GM19455 (cell line): ENCODE measurements around the gene SPARC.
"Not testable (repeated sequence)": the region's sequence is repeated elsewhere in the genome, so short reads cannot be mapped to it uniquely, and the experiment has no call there.

Experiments
- ATAC-seq: cut with Tn5 transposase; IDR thresholded peaks from one replicate; pipeline ENCODE4 v1.9.1; 2021; ENCODE audit not compliant: unreplicated experiment

SPARC gene

GRCh38 chr5:151700820-151701219 lies 14.1 kb upstream of the SPARC start:
- no peak for ATAC-seq

DNA sequence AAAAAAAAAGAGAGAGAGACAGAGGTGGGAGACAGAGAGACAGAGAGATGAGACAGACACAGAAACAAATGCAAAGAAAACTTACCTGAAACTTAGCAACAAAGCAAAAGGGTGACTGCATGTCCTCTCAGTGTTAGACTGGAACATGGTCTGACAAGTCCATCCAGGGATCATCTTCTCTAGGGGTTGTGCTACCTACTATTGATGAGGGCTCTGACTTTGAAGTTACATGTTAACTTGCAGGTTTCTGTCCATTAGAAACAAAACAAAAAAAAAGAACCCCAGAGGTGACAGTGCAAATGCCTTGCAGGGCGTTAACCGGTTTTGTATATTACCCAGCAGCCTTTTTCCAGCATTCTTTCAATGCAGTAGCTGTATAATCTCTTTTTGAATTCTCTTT lies 13.6 kb upstream of the SPARC start:
- ATAC-seq: no peak

GRCh38 chr5:151699071-151699901 lies 12.6 kb upstream of the SPARC start:
- no peak for ATAC-seq

DNA sequence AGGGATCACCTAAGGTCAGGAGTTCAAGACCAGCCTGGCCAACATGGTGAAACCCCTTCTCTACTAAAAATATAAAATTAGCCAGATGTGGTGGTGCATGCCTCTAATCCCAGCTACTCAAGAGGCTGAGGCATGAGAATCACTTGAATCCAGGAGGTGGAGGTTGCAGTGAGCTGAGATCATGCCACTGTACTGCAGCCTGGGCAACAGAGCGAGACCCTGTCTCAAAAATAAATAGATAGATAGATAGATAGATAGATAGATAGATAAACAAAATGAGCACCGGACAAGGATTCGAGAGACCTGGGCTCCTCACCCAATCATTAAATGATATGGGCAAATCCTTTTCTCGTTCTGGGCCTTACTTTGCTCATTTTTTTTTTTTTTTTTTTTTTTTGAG lies 11.4 kb upstream of the SPARC start:
- ATAC-seq: not testable (repeated sequence)

GRCh38 chr5:151697452-151697851 lies 10.7 kb upstream of the SPARC start:
- ATAC-seq: no peak

GRCh38 chr5:151696470-151697061 lies 9.9 kb upstream of the SPARC start:
- no peak for ATAC-seq

DNA sequence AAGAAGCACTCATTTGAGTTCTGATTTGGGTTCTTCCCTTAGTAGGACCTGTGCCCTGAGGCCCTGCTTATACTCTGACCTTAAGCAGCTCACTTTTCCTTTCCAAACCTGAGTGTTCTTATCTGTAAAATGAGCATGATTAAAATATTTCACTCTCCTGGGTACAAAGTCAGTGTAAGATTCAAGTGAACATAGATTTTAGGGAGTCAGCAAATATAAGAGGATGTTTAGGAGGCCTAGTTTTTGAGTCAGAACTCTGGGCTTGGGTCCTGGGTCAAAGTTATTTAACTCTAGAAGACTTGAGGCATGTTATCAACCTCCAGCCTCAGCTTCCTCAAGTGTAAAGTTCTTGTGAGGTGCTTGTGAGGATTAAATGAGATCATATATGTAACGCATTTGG lies 8.7 kb upstream of the SPARC start:
- ATAC-seq: no peak

GRCh38 chr5:151694035-151694485 lies 7.3 kb upstream of the SPARC start:
- no peak for ATAC-seq

- ATAC-seq: no peak
Measured at GRCh38 chr5:151692312-151692711, 5.6 kb upstream of the SPARC start.

GRCh38 chr5:151691706-151692105 lies 5.0 kb upstream of the SPARC start:
- no peak for ATAC-seq

DNA sequence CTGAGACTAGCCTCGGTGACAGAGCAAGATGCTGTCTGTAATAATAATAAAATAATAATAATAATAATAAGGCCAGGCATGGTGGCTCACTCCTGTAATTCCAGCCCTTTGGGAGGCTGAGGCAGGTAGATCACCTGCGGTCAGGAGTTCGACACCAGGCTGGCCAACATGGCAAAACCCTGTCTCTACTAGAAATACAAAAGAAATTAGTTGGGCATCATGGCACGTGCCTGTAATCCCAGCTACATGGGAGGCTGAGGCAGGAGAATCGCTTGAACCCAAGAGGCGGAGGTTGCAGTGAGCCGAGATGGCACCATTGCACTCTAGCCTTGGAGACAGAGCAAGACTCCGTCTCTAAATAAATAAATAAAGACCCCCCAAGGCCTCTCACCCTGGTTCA lies 2.9 kb upstream of the SPARC start:
- ATAC-seq: not testable (repeated sequence)

DNA sequence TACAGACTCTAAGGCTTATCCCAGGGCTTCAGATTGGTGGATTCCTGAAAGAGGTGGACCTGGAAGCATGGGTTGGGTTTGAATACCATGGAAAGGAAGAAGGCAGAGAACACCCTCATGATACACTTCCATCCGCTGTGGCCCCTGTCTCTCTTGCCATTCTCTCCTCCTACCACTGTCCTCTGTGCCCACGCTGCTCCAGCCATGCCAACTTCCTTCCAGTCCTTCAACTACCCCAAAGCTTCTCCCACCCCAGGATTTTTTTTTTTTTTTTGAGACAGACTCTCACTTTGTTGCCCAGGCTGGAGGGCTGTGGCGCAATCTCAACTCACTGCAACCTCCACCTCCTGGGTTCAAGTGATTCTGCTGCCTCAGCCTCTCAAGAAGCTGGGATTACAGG lies 1.7 kb upstream of the SPARC start:
- no peak for ATAC-seq

GRCh38 chr5:151685749-151686673 lies 704 bp downstream of the SPARC start:
- ATAC-seq: no peak

GRCh38 chr5:151684690-151685361 lies 1.9 kb downstream of the SPARC start:
- no peak for ATAC-seq

- no peak for ATAC-seq
Measured at GRCh38 chr5:151683986-151684588, 2.6 kb downstream of the SPARC start.

GRCh38 chr5:151683444-151683843 lies 3.3 kb downstream of the SPARC start:
- no peak for ATAC-seq

DNA sequence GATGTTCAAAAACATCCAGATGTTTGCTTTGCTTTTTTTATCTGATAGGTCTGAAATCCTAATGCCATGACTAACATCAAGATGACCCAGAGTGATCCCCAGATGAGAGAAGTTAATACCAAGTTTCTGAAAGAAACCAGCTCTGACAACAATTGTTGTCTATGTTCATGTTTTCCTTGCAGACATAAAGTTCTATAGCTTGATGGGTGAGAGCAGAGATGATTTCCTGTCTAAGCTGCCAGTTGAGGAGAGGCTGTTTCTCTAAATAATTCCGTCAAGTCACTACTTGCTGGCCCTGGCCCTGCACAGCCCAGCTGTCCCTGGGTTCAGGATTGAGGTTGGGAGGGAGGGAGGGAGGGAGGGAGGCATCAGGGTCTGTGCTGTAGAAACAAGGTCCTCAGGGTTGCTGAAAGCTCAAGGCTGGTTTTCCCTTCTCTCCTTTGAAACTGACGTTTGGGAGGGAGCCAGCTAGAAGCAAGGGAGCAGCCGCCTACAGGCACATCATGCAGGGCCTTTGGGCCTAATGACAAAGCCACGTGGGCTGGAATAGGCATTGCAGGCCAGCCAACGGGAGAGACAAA lies 3.9 kb downstream of the SPARC start:
- no peak for ATAC-seq

GRCh38 chr5:151682240-151682639 lies 4.5 kb downstream of the SPARC start:
- no peak for ATAC-seq

DNA sequence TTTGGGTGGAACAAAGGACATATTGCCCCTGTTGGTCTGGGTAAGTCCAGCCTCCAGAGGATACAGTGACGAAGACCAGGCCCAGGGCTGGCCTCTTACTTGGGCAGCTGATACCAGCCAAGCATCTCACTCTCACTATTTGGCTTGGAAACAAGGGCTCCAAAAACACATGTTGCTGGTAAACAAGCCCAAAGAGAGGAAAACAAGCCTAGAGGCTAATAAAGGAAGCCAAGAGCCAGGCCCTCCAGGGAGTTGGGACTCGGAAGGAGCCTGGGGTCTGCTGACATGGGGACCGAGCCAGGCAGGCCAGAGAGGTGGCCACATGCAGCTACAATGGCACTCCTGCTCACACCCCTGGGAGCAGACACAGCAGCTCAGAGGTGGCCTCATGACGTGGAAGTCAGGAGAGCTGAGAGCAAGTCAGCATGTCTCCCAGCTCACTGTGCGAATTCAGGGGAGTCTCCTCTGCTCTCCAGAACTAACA lies 5.7 kb downstream of the SPARC start:
- ATAC-seq: no peak

- not testable (repeated sequence) for ATAC-seq
Measured at GRCh38 chr5:151680156-151680505, 6.6 kb downstream of the SPARC start.
